Activated CD8-positive, alpha-beta memory T cell treated with anti-CD3 and anti-CD28 coated beads, Interleukin-2, amount 50 U/mL, for 4 hours (primary cell): ENCODE data around the gene APCDD1.
"Not testable (repeated sequence)": the region's sequence is repeated elsewhere in the genome, so short reads cannot be mapped to it uniquely, and the experiment has no call there.

Source experiments
- DNase-seq: peaks from one replicate; pipeline ENCODE4 v3.0.0-alpha.2; 2020

The APCDD1 gene

DNA sequence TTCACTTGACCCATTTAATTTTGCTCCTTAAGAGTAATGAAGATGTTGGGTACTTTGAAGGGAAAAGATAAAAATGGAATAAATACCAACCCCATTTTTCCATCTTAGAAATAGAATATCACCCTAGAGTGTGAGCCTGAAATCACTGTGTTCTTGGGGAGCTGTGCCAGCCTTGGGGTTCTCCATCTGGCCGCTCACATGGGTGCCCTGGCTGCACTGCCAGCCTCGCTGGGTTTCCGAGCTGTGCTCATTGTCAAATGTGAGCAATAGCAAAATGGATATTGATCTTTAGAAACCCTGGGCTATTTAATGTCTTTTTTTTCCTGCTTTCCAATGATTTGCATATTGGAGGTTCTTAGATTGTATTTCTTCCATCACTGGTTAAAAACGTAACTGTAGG, 9.3 kb downstream of the APCDD1 start:
- no peak for DNase-seq

DNA sequence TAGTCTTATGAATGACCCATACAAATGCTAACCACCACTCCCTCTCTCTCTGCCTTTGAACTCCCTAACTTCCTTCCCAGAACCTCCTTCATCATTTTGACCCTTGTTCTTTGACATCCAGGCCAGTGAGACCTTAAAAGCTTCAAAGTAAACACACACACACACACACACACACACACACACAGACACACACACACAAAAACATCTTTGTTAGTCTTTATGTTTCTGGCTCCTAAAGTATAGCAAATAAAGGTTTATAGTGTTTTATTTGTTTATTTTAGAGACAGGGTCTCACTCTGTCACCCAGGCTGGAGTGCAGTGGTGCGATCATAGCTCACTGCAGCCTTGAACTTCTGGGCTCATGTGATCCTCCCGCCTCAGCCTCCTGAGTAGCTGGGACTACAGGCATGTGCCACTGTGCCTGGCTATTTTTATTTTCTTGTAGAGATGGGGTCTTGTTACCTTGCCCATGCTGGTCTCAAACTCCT, 9.8 kb downstream of the APCDD1 start:
- DNase-seq: not testable (repeated sequence)

DNA sequence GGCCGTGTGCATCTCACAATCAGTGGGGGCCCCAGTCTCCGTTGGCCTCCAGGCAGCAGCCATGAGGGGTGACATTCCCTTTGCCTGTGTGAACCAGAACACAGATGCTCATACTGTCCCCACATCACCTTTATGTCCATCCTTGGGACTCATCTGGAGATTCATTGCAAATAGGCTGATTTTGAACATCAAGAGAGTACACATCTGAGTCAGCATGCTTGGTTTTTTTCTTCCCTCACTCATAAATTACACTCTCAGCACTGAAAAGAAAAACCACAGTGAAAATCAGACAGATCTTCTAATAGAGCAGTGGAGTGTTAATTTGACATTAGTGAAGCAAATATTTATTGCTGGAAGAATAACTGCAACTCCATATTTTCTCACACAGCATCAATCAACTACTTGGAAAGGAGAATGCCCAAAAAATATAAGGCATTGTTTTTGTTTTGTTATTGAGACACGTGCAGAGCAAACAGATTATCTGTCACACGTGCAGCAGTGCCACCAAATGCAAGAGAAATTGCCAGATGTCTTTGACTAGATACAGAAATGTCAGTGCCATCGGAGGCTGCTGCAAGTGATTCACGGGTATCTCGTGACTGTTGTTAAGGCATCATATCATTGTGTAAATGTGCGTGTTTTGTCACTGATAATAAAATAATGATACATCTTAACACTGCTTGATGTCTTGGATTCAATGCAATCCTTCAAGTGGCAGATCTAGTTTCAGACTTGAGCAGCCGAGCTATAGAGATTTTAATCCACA, 10.9 kb downstream of the APCDD1 start:
- DNase-seq: no peak

DNA sequence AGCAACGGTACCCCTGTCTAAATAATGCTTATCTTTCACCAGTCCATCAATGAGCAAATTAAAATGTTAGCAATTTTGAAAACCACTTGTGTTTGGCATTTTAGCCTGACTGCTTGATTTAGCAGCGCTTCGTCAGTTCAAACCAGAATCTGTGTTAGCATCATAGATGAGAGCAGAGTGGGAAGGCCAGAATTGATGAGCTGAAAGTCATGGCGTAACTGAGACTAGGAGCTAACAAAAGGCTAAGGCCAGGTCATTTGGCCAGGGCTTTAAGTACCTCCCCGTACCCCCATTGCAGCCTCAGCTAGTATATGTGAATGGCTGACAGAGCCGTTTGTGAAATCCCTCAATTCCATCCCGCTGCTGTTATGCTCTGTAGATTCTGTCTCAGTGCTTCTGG, 16.0 kb downstream of the APCDD1 start:
- DNase-seq: no peak

DNA sequence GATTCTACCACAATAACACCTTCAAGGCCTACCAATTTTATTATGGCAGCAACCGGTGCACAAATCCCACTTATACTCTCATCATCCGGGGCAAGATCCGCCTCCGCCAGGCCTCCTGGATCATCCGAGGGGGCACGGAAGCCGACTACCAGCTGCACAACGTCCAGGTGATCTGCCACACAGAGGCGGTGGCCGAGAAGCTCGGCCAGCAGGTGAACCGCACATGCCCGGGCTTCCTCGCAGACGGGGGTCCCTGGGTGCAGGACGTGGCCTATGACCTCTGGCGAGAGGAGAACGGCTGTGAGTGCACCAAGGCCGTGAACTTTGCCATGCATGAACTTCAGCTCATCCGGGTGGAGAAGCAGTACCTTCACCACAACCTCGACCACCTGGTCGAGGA, 17.1 kb downstream of the APCDD1 start:
- DNase-seq: no peak

DNA sequence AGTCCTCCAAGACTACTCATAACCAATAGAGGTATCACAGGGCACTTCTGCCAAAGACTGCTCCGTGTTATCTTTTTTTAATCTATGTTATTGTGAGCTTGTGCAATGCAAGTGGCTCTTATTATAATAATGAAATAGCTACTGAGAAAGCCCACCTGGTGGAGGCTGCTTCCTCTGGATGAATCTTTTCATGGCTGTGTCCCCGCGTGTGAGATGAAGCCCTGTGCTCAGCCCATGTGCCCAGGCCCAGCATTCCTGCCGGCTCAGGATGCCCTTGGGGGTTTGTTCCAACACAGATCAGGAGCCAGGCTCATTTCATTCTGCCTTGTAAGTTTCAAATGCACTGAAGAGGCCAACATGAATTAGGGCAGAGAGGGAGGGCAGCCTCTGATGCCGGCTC, 18.7 kb downstream of the APCDD1 start:
- DNase-seq: no peak

DNA sequence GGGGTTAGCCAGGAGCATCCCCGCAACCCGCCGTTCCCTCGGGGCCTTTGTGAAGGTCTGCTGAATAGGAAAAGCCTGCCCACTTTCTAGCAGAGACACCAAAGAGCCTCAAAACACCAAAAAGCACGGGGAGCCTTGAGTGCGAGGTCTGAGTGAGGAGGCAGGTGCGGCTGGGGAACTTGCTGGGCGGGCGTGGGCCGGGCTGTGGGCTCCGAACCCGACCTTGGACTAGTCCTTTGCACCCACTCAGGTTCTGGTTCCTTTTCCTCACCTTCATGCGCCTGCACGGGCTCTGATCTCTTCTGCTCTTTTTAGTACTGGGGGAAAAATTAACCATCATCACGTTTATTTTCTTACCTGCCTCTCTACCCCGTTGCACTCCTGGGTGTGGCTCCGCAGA, 19.9 kb downstream of the APCDD1 start:
- DNase-seq: no peak

DNA sequence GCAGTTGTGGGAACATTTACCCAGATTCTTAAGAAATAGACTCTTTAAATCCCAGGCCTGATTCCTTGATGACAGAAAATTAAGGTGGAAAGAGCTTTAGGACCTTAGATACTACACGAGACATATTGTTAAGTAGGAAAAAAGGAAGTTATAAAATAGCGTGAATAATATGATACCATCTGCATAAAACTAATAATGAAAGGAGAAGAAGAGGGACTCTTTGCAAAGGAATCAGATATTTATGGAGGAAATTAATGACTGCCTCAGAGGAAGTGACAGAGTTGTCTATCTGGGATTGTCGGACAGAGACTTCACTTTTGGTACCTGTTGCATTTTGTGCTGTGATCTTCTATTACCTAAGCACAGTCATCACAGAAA, 20.8 kb downstream of the APCDD1 start:
- DNase-seq: no peak

DNA sequence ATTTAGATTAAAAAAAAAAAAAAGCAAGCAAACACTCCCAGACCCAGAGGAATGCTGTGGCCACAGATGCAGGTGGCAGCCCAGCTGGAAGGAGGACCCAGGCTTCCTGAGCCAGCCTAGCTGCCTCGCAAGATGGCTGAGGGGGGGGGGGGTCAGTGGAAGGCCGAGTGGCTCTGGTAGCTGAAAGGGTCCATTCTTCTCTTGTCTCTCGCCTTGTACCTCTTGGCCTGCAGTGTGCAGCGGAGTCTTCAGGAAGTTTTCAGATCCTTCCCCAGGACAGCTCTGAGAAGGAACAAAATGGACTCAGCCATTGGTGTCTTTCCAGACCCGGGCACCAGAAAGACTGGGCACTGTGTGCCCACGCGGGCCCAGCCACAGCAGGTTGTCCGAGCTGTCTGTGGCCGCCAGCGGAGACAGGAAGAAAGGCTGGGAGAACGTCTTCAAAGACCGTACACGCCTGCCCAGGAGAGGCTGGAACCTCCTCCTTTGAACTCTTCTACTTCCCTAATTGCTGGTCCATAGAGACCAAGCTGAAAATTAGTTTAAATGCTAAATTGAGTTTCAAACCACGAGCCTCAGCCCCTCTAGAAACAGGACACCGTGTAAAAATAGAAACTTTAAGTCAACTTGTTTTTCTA, 21.3 kb downstream of the APCDD1 start:
- DNase-seq: no peak

DNA sequence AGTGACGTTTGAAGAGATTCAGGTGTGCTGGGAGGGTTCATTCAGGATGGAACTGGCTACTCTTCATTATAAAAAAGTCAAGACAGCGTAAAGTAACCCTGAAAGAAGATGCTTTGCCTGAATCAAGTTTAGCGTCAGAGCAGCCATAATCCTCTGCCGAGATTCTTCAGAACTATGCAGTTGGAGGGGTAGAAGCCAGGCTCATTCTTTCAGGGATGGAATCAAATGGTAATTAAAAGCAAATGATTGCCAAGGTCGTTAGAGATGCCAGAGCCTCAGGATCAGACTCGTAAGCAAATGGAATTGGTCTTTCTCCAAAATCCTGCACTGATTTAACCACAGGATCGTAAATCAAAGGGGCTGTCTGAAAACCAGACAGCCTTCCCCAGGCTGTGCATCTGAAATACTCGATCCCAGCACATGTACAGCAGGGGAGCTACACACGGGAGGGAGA, 21.9 kb downstream of the APCDD1 start:
- DNase-seq: no peak

DNA sequence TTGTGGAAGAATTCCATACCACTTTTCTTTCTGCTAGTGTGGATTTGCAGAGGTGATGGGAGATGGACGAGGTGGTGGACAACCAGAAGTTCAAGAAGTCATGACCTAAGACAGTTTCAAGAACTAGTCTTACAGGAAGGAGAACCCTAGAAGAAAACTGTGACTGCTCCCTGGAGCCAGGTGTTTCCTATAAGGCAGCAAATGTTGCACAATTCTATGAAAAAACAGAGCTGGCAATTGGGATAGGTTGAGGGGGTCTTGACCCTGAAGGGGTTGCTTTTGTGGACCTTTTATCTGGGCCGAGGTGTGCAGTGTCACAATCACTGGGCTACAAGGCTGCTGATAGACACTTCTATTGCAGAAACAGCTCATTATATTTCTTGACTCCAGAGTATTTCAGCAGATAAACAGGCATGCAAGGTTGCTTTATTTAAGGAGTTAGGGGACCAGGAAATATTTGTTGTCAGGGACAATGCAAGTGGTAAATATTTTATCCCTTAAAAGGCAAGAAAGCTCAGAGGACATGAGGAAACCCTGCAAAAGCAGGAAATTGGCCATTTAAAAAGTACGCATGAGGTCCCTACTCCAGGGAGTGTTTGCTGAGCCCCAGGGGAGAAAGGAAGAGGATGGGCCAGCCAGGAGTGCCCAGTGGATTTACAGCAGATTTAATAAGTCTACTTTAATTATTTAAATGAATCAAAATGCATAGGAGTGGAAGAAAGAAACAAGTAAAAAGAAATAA, 22.9 kb downstream of the APCDD1 start:
- no peak for DNase-seq

DNA sequence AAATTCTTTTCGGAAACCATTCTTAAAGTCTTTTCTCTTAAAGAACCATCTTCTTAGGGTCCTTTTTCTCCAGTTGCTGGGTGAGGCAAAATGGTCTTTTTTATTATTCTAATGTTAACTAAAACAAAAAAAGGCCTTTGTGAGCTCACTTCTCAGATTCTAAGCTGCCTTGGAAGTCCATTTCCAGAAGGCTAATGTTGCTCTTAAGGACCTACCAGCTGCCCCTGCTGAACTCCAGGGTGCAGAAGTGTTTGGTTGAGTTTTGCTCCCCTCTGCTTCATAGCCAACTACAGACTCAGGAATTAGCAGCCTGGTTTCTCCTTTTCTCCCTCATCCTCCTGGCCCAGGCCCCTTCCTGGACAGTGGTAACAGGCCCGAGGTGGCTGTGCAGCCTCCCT, 23.4 kb downstream of the APCDD1 start:
- DNase-seq: no peak

DNA sequence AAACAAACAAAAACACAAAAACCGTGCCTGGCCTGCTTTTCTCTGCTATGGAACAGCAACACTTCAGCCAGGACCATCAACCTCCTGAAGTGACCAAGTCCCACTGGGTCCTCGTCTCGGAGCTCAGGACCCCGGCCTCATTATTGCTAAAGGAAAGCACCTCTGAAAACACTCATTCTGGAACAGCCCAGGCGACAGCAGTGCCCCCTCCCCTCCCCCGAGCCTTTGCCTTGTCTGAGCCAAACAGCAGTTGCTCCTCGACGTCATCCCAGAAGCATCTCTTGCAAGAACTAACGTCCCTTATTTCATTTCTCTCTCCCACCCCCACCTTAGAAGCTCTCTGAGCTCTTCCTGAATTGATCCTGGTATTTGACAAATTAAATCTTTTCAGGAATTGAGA, 27.4 kb downstream of the APCDD1 start:
- no peak for DNase-seq

DNA sequence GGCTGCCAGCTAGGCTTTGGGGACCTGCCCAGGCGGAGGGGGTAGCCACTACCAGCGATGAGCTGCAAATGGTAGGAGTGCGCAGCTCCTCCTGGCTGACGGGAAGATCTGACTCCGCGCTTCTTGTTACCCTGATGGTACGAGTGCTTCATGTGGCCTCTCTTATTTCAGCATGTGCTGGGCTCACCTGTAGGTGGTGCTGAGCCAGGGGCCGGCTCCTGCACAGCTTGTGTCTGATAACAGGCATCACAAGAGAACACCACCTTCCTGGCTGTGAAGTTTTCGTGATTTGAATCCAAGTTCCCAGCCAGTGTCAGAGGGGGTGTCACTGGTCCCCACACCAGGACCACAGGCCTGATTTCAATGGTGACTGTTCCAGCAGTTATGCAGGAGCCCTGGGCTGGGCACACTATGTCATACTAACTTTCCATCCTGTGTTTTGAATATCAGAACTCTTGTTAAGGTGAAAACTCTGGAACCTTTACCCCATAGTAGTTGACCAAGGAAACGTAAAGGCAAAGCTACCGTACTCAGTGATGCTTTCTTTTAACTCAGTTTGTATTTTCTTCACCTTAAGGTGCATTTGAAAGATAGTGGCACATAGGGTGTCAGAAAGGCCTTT, 28.0 kb downstream of the APCDD1 start:
- DNase-seq: no peak

DNA sequence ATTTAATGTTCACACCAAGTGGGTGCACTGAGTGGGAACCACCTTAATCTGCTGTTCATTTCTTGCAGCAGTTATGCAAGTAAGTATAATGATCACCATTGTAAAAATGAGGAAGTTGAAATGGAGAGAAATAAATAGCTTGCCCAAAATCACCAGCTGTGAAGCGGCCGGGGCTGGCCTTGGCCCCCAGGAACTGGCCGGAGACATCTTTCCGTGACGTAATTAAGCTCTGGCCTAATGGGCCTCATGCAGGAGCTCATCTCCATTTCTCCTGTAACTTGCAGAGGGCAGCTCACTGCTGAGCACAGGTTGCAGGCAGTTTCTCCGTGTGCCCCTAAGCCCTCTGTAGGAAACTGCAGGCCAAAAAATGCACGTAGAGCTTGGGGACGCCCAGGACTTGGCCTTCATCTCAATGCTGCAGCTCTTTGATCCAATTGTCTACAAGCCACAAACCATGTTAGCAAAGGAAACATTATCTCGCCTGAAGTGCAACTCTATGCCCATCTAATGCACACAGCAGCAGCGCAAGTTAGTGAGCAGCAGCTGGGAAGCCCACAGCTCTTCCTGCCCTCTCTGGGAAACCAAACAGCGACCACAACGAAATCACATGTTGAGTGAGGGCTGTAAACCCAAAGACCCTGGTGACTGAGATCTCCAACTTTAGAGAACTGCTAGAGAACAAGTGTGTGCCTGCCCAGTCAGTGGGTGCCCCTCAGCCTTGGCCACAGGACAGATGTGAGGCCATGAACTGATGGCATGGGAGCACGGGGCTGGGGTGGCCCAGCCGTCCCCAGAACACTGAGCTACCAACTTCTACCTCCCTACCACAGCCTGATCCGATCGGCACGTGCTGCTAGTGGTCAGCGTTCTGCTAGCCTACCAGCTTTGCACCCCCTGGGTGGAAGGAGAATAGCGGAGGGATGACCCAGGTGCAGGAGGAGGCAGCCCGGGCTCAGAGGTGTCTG, 28.8 kb downstream of the APCDD1 start:
- no peak for DNase-seq

DNA sequence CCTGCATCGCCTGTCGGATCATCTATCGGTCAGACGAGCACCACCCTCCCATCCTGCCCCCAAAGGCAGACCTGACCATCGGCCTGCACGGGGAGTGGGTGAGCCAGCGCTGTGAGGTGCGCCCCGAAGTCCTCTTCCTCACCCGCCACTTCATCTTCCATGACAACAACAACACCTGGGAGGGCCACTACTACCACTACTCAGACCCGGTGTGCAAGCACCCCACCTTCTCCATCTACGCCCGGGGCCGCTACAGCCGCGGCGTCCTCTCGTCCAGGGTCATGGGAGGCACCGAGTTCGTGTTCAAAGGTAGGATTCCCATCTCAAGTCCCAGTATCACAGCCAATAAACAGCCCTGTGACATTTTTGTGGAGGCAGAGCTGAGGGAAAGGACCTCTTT, 31.0 kb downstream of the APCDD1 start:
- DNase-seq: no peak

DNA sequence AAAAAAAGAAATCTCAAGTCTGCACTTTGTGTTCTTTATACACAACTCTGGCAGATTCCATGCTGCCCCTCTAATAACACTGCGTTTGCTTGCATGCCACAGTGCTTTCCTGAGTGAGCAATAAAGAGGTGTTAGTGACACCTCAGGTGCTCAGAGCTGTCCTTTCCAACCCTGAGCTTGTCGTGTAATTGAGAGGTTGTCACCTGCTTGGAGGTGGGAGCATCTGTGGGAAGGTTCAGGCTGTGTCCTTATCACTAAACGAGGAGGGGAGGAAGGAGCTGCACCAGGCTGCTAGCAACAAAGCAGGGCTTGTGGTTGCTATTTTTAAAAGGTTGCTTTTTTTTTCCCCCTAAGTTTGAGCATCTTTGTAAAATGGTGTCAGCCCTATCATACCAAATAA, 31.9 kb downstream of the APCDD1 start:
- no peak for DNase-seq

DNA sequence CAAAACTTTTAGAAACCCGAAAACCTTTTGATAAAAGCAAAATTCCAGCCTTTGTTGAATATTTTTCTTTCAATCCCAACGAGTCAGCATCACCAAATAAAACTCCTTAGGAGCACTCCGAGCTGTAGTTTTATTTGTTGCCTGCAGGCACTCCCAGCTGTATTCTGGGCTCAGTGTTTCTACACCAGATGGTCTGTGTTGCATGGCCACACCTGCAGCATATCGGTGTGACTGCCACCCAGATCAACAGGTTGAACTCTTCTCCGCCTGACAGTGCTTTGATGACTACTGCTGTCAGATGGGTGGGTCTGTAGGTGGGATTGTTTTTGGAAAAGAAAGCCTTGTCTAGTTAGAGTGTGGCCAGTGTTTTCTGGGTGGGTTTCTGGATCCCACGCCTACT, 32.7 kb downstream of the APCDD1 start:
- DNase-seq: no peak

DNA sequence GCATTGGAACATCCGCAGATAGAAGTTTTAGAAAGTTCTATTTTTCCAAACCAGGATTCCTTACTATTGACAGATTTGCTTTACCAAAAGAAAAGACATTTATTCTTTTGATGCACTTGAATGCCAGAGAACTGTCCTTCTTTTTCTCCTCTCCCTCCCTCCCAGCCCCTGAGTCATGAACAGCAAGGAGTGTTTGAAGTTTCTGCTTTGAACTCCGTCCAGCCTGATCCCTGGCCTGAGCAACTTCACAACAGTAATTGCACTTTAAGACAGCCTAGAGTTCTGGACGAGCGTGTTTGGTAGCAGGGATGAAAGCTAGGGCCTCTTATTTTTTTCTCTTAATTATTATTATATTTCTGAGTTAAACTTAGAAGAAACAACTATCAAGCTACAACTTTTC, 33.6 kb downstream of the APCDD1 start:
- DNase-seq: no peak

DNA sequence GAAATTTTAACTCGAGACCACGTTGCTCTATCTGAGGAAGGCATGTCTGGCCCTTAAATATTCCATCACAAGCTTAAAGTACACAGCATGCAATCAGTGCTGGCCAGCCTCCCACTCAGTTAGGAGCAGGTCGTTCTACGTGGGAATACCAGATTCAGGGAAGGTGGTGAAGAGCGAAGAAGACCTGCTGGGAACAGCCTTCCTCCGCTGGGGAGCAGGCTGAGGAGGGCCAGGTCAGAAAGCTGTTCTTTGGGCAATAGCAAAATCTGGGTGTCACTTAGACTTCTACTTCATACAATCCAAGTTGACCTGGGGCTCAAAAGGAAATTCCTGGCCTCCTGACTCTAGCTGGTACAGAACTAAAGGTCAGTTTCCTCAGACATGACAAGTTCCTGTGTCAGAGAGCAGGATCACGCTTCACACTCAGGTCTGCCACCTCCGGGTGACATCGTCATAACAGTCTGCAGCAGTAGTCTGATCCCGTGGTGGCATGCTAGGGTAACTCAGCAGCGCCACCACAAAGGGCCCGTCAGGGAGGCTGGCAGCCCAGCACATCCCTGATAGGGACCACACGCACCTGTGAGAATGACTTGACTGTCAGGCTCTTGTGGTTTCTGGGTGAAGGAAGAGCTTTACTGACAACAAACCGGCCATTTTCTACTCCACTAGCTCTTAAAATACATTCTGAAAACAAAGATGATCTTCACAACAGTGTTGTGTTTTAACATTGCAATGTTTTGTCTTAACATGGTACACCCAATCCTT, 36.1 kb downstream of the APCDD1 start:
- DNase-seq: peak; percentile 56

DNA sequence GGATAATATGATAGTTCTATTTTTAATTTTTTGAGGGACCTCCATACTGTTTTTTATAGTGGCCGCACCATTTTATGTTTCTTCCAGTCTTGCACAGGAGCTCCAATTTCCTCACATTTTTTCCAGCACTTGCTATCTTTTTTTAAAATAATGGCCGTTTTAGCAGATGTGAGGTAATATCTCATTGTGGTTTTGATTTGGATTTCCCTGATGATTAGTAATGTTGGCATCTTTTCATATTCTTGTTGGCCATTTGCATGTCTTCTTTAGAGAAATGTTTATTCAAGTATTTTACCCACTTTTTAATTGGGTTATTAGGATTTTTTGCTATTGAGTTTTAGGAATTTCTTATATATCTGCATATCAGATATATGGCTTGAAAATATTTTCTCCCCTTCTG, 41.5 kb downstream of the APCDD1 start:
- no peak for DNase-seq
